Measurements from ENCODE around the gene PXN. TPM values are rescaled to one million over a fixed set of nuclear protein-coding genes. Genes with fewer than 3 reads are reported as not detected.
"Not testable (repeated sequence)": the region's sequence is repeated elsewhere in the genome, so short reads cannot be mapped to it uniquely, and the experiment has no call there.

Gene PXN
- polyA plus RNA-seq, 4 donors, result 56.8 to 81.1 (median 64.3) TPM

- DNase-seq (ENCODE audit: low read depth in 4 of 4, low spot score in 3 of 4), result no peak
Measured at GRCh38 chr12:120212301-120212700, 53.2 kb downstream of the PXN start.

GRCh38 chr12:120211904-120212283 lies 53.6 kb downstream of the PXN start:
- no peak for DNase-seq (ENCODE audit: low read depth in 4 of 4, low spot score in 3 of 4)

GRCh38 chr12:120211243-120211903 lies 54.2 kb downstream of the PXN start:
- DNase-seq (ENCODE audit: low read depth in 4 of 4, low spot score in 3 of 4), result no peak

GRCh38 chr12:120209851-120210250 lies 55.7 kb downstream of the PXN start:
- no peak for DNase-seq (ENCODE audit: low read depth in 4 of 4, low spot score in 3 of 4)

GRCh38 chr12:120207227-120207626 lies 58.3 kb downstream of the PXN start:
- no peak for DNase-seq (ENCODE audit: low read depth in 4 of 4, low spot score in 3 of 4)

- not testable (repeated sequence) for DNase-seq (ENCODE audit: low read depth in 4 of 4, low spot score in 3 of 4)
Measured at GRCh38 chr12:120206781-120207180, 58.7 kb downstream of the PXN start.

- DNase-seq (ENCODE audit: low read depth in 4 of 4, low spot score in 3 of 4), result no peak
Measured at GRCh38 chr12:120206228-120206627, 59.3 kb downstream of the PXN start.

GRCh38 chr12:120204171-120204570 lies 61.4 kb downstream of the PXN start:
- DNase-seq (ENCODE audit: low read depth in 4 of 4, low spot score in 3 of 4), result no peak

GRCh38 chr12:120200364-120200800 lies 65.1 kb downstream of the PXN start:
- DNase-seq (ENCODE audit: low read depth in 4 of 4, low spot score in 3 of 4), result no peak

- no peak for DNase-seq (ENCODE audit: low read depth in 4 of 4, low spot score in 3 of 4)
Measured at GRCh38 chr12:120199595-120200306, 65.8 kb downstream of the PXN start.

GRCh38 chr12:120199025-120199424 lies 66.5 kb downstream of the PXN start:
- no peak for DNase-seq (ENCODE audit: low read depth in 4 of 4, low spot score in 3 of 4)

GRCh38 chr12:120197542-120197887 lies 68.0 kb downstream of the PXN start:
- DNase-seq (ENCODE audit: low read depth in 4 of 4, low spot score in 3 of 4), result no peak

- DNase-seq (ENCODE audit: low read depth in 4 of 4, low spot score in 3 of 4), result not testable (repeated sequence)
Measured at GRCh38 chr12:120196817-120197541, 68.6 kb downstream of the PXN start.

- DNase-seq (ENCODE audit: low read depth in 4 of 4, low spot score in 3 of 4), result no peak
Measured at GRCh38 chr12:120196363-120196762, 69.2 kb downstream of the PXN start.

- peak; percentile 46 to 63 (median 61) for DNase-seq (ENCODE audit: low read depth in 4 of 4, low spot score in 3 of 4)
Measured at GRCh38 chr12:120194534-120195395, 70.8 kb downstream of the PXN start, which contains the start of gene GCN1. GCN1 (minus strand) TSS chr12:120194715; CDS start chr12:120194697, 18 bp downstream.

GRCh38 chr12:120194226-120194533 lies 71.3 kb downstream of the PXN start:
- DNase-seq (ENCODE audit: low read depth in 4 of 4, low spot score in 3 of 4), result no peak

GRCh38 chr12:120193286-120193685 lies 72.2 kb downstream of the PXN start:
- not testable (repeated sequence) for DNase-seq (ENCODE audit: low read depth in 4 of 4, low spot score in 3 of 4)

- no peak for DNase-seq (ENCODE audit: low read depth in 4 of 4, low spot score in 3 of 4)
Measured at GRCh38 chr12:120190985-120191480, 74.5 kb downstream of the PXN start.

GRCh38 chr12:120190386-120190785 lies 75.1 kb downstream of the PXN start:
- no peak for DNase-seq (ENCODE audit: low read depth in 4 of 4, low spot score in 3 of 4)

GRCh38 chr12:120186654-120187053 lies 78.9 kb downstream of the PXN start:
- DNase-seq (ENCODE audit: low read depth in 4 of 4, low spot score in 3 of 4), result no peak

GRCh38 chr12:120183211-120183631 lies 82.3 kb downstream of the PXN start:
- DNase-seq (ENCODE audit: low read depth in 4 of 4, low spot score in 3 of 4), result no peak

Measured in left renal pelvis (tissue), 4 donors.